HCT116 (cell line): Measurements from ENCODE around the gene APIP. TPM values are rescaled to one million over a fixed set of nuclear protein-coding genes. Genes with fewer than 3 reads are reported as not detected.

Source experiments
- ATAC-seq: fragments of 200-7000 bp; cut with Tn5 transposase; 2 replicates; pipeline ENCODE4 v1.9.1; 2020; ENCODE audit warnings: mild to moderate bottlenecking, moderate library complexity
- BruUV-seq: library from RNA; stranded (reverse); fragments of 400-500 nt; replicated peaks from 2 replicates; lab custom pipeline; 2021; lab: Mats Ljungman, UMichigan
- CTCF ChIA-PET: fragments of 300-600 bp; sonication (Branson Sonifier 250); formaldehyde crosslinking; loops from one replicate; lab custom pipeline; 2021; ENCODE audit warnings: antibody characterized with exemption; lab: Charles Lee
- POLR2A ChIA-PET: fragments of 300-600, 350-600 bp; sonication (Branson Sonifier 250); formaldehyde crosslinking; loops from one replicate; lab custom pipeline; 2021; ENCODE audit warnings: antibody characterized with exemption; lab: Charles Lee
- RAD21 ChIA-PET, 2 experiments: fragments of 300-600 bp; sonication (Branson Sonifier 250); formaldehyde crosslinking; loops; one replicate each; lab custom pipeline; 2023; ENCODE audit warnings: low total read pairs in 2 of 2; ENCODE audit not compliant: uncharacterized antibody in 2 of 2, unreplicated experiment in 2 of 2, low non-redundant PET in 1 of 2; lab: Charles Lee
- DNase-seq: peaks from one replicate; pipeline ENCODE4 v3.0.0-alpha.2; 2010; ENCODE audit warnings: low read depth, low spot score
- H2AFZ ChIP-seq: fragments of 200-600 bp; shearing (Covaris generic), sonication (generic); 2 replicates; pipeline ENCODE4 v1.6.1; 2017; ENCODE audit warnings: low read depth, mixed run types, mixed read lengths, antibody characterized with exemption, low read length; ENCODE audit not compliant: poor library complexity, severe bottlenecking
- H3K27ac ChIP-seq: 2 replicates; pipeline ENCODE4 v1.5.1; 2012; ENCODE audit warnings: low read depth, low read length
- H3K27me3 ChIP-seq: fragments of 200-600 bp; sonication (generic); 2 replicates; pipeline ENCODE4 v1.6.1; 2016; ENCODE audit warnings: mixed run types, low read length, mixed read lengths; ENCODE audit not compliant: insufficient read depth
- H3K36me3 ChIP-seq, 2 experiments: fragments of 200-500 bp in 1 of 2; fragments of 200-600 bp in 1 of 2; sonication (Bioruptor generic) in 1 of 2; sonication (generic) in 1 of 2; 2 replicates each; pipeline versions ENCODE4 v1.5.1 to v1.6.1; 2014 to 2016; ENCODE audit warnings: low read length in 2 of 2, inconsistent platforms in 1 of 2, mixed read lengths in 1 of 2, mixed run types in 1 of 2; ENCODE audit not compliant: insufficient read depth in 2 of 2, control insufficient read depth in 1 of 2
- H3K4me1 ChIP-seq, 2 experiments: fragments of 200-600 bp in 1 of 2; sonication (generic) in 1 of 2; 2 replicates each; pipeline versions ENCODE4 v1.5.1 to v1.6.1; 2012 to 2017; ENCODE audit warnings: low read length in 2 of 2, inconsistent platforms in 1 of 2, mild to moderate bottlenecking in 1 of 2, mixed read lengths in 1 of 2, mixed run types in 1 of 2, moderate library complexity in 1 of 2; ENCODE audit not compliant: insufficient read depth in 2 of 2, control insufficient read depth in 1 of 2
- H3K4me2 ChIP-seq: fragments of 200-600 bp; sonication (generic); 2 replicates; pipeline ENCODE4 v1.6.1; 2017; ENCODE audit warnings: mixed run types, low read length, mixed read lengths
- H3K4me3 ChIP-seq, 2 experiments: fragments of 200-600 bp in 1 of 2; sonication (generic) in 1 of 2; replicated peaks in 1 of 2; 2 replicates each; pipeline ENCODE4 v1.5.1; 2011 to 2016; ENCODE audit warnings: low read length in 2 of 2, control low read depth in 1 of 2, low read depth in 1 of 2, mild to moderate bottlenecking in 1 of 2, mixed read lengths in 1 of 2, mixed run types in 1 of 2
- H3K79me2 ChIP-seq: fragments of 200-600 bp; sonication (generic); 2 replicates; pipeline ENCODE4 v1.6.1; 2017; ENCODE audit warnings: mild to moderate bottlenecking, mixed run types, low read length, moderate library complexity, mixed read lengths; ENCODE audit not compliant: insufficient read depth
- H3K9ac ChIP-seq: fragments of 200-600 bp; sonication (generic); 2 replicates; pipeline ENCODE4 v1.6.1; 2016; ENCODE audit warnings: low read length, mixed read lengths
- H3K9me2 ChIP-seq: fragments of 200-600 bp; sonication (generic), shearing (Covaris generic); 2 replicates; pipeline ENCODE4 v1.6.1; 2017; ENCODE audit warnings: mixed run types, mild to moderate bottlenecking, moderate library complexity; ENCODE audit not compliant: insufficient read depth
- H3K9me3 ChIP-seq, 2 experiments: fragments of 200-500 bp in 1 of 2; fragments of 200-600 bp in 1 of 2; sonication (Bioruptor generic) in 1 of 2; sonication (generic) in 1 of 2; 2 replicates each; pipeline ENCODE4 v1.6.1; 2014 to 2017; ENCODE audit warnings: low read length in 2 of 2, mixed read lengths in 2 of 2, inconsistent platforms in 1 of 2, low read depth in 1 of 2, mild to moderate bottlenecking in 1 of 2, mixed run types in 1 of 2, moderate library complexity in 1 of 2; ENCODE audit not compliant: control insufficient read depth in 1 of 2, insufficient read depth in 1 of 2
- H4K20me1 ChIP-seq: fragments of 200-600 bp; sonication (generic), shearing (Covaris generic); 2 replicates; pipeline ENCODE4 v1.6.1; 2017; ENCODE audit warnings: mixed run types, mild to moderate bottlenecking, moderate library complexity; ENCODE audit not compliant: insufficient read depth
- ATF3 ChIP-seq: IDR thresholded peaks from 2 replicates; pipeline ENCODE4 v1.6.1; 2012
- CTCF ChIP-seq, 3 experiments: fragments of 200-600 bp in 1 of 3; sonication (generic) in 1 of 3; IDR thresholded peaks in 2 of 3; conservative IDR thresholded peaks in 1 of 3; 2 replicates each; pipeline ENCODE4 v1.5.1; 2012 to 2017; ENCODE audit warnings: low read depth in 2 of 3, low read length in 2 of 3, antibody characterized with exemption in 1 of 3, borderline replicate concordance in 1 of 3, control low read depth in 1 of 3, mild to moderate bottlenecking in 1 of 3, mixed read lengths in 1 of 3, mixed run types in 1 of 3, moderate library complexity in 1 of 3; ENCODE audit not compliant: insufficient read depth in 1 of 3
- ELF1 ChIP-seq: IDR thresholded peaks from 2 replicates; pipeline ENCODE4 v1.6.1; 2012; ENCODE audit warnings: low read depth, borderline replicate concordance
- EZH2 ChIP-seq: fragments of 200-600 bp; sonication (generic); IDR thresholded peaks from 2 replicates; pipeline ENCODE4 v1.6.1; 2017; ENCODE audit warnings: antibody characterized with exemption, mixed run types
- EZH2phosphoT487 ChIP-seq: fragments of 200-600 bp; IDR thresholded peaks from 2 replicates; pipeline ENCODE4 v1.6.1; 2018; ENCODE audit warnings: antibody characterized with exemption, borderline replicate concordance
- JUND ChIP-seq: IDR thresholded peaks from 2 replicates; pipeline ENCODE4 v1.6.1; 2012
- MAX ChIP-seq: IDR thresholded peaks from 2 replicates; pipeline ENCODE4 v1.6.1; 2012
- POLR2A ChIP-seq: IDR thresholded peaks from 2 replicates; pipeline ENCODE4 v1.7.0; 2011; ENCODE audit warnings: borderline replicate concordance; ENCODE audit not compliant: insufficient read depth, insufficient read length; ENCODE audit errors: extremely low read depth
- RAD21 ChIP-seq: IDR thresholded peaks from 2 replicates; pipeline ENCODE4 v1.6.1; 2012; ENCODE audit warnings: low read depth, mild to moderate bottlenecking
- REST ChIP-seq: IDR thresholded peaks from 2 replicates; pipeline ENCODE4 v1.6.1; 2012; ENCODE audit warnings: low read depth
- SIN3A ChIP-seq: IDR thresholded peaks from 2 replicates; pipeline ENCODE4 v1.6.1; 2012; ENCODE audit warnings: low read depth
- YY1 ChIP-seq: IDR thresholded peaks from 2 replicates; pipeline ENCODE4 v1.6.1; 2011; ENCODE audit warnings: low read length, low read depth, moderate library complexity, mild to moderate bottlenecking; ENCODE audit not compliant: insufficient replicate concordance; ENCODE audit errors: extremely low read depth
- ZNF274 ChIP-seq: fragments of 200-500 bp; sonication (Bioruptor generic); IDR thresholded peaks from 2 replicates; pipeline ENCODE4 v1.6.1; 2014; ENCODE audit warnings: mild to moderate bottlenecking, low read depth, low read length, inconsistent platforms
- intact Hi-C: fragments of 100-400 bp; cut with micrococcal nuclease; formaldehyde crosslinking; loops from 2 replicates; pipeline ENCODE4 v1.10.0; 2022
- total RNA-seq: library from RNA; stranded (reverse); gene quantifications from one replicate; pipeline ENCODE4 v1.2.1, GENCODE V29; 2021; ENCODE audit not compliant: unreplicated experiment

Gene APIP
- total RNA-seq, 1 experiment from 2014 or later = 41.2 TPM

GRCh38 chr11:34926101-34926830 is 10.1 kb upstream of the APIP start:
- intact Hi-C loops = loop anchor here (1.0 to 10.0 kb wide), 5 partner anchors 239 to 1341 kb away; no protein-coding TSS in a partner anchor
- Histone ChIP-seq H3K9ac (no peak overlapping the region), H3K4me3 (no peak overlapping the region), H2AFZ (no peak overlapping the region), H3K9me3 (no peaks in the 10 kb centered on the region), H3K4me1 (0 out of 4 replicates have a peak, but pooled peaks cover 0 to 6% of the 10 kb centered on the region in 2 experiments), H3K79me2 (peaks cover 77% of the 10 kb centered on the region), H3K4me2 (no peak overlapping the region), H3K27ac (no peak overlapping the region), H3K9me2 (no peaks in the 10 kb centered on the region), H3K27me3 (no peaks in the 10 kb centered on the region), H4K20me1 (no peaks in the 10 kb centered on the region), H3K36me3 (no peaks in the 10 kb centered on the region)
- CTCF ChIA-PET = interaction anchor here (0.7 to 3.2 kb wide), 19 partner anchors 10 to 486 kb away, joined by 3 to 37 read pairs (median 4); partner anchors contain the start of genes APIP, CD44 and PDHX
- peak; percentile 75 for ATAC-seq
- BruUV-seq = no TSS peak
- no peak for TF ChIP-seq EZH2phosphoT487
- TF ChIP-seq ATF3 = no peak
- no peak for TF ChIP-seq YY1
- no peak for TF ChIP-seq POLR2A
- peak; percentile 91 for TF ChIP-seq RAD21
- TF ChIP-seq EZH2 = no peak
- no peak for TF ChIP-seq ELF1
- no peak for TF ChIP-seq MAX
- no peak for TF ChIP-seq REST
- TF ChIP-seq ZNF274 = no peak
- no peak for TF ChIP-seq SIN3A
- TF ChIP-seq JUND = no peak
- peak; percentile 43 to 85 (median 80) for TF ChIP-seq CTCF (IDR thresholded peaks at IDR 0.05 in 2 of 3, conservative IDR thresholded peaks at IDR 0.05 in 1 of 3; ENCODE audit: borderline replicate concordance in 1 of 3, insufficient read depth in 1 of 3, low read depth in 2 of 3, low read length in 2 of 3)
- RAD21 ChIA-PET = interaction anchor here (0.6 to 0.9 kb wide), 4 partner anchors 84 to 465 kb away, joined by 3 to 4 read pairs (median 3); no protein-coding TSS in a partner anchor
- POLR2A ChIA-PET = no interaction called here
- peak; percentile 33 for DNase-seq
